Measurements from ENCODE around the gene DNAJB2. TPM values are rescaled to one million over a fixed set of nuclear protein-coding genes. Genes with fewer than 3 reads are reported as not detected.
A peak's percentile ranks its signal among the peaks of the same experiment; 100 is the strongest.

The DNAJB2 gene
- total and polyA plus RNA-seq, 2 experiments from 2014 or later: 19.4 to 47.4 TPM

DNA sequence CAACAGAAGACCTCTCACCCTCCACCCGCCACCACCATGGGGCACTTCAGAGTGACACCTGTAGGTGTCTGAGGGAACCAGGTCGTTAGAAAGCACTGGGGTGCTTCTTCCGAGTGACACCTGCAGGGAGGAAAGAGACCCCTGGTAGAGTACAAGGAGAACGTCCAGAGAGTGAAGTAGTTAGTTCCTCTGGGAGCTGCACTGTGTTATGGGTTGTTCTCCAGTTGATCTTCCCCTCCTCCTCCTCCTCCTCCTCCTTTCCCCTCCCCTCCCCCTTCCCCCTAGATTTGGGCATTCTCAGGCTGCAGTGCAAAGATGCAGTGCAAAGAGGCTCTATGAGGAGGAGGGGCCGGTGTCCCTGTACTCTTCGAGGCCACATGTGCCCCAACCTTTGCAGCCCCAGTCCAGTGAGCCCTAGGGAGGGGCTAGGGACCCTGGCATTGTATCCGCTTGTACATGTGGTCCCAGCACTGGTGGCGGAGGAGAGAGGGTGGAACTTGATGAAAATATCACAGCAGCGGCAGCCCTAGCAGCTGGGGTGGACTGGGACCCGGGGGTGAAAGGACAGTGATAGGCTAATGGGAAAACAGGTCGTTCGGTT is 850 bp downstream of the DNAJB2 start:
- TF ChIP-seq EZH2 (IDR thresholded peaks at IDR 0.05; ENCODE audit: borderline replicate concordance) (no peak), EZH2phosphoT487 (IDR thresholded peaks at IDR 0.05; ENCODE audit: low read depth, severe bottlenecking, unreplicated experiment) (no peak), CTCF (IDR thresholded peaks at IDR 0.05; ENCODE audit: poor library complexity) (no peak)
- Histone ChIP-seq H3K9me2 (replicated peaks; ENCODE audit: insufficient read depth) (no peaks in the 10 kb centered on the region), H3K27me3 (no peaks in the 10 kb centered on the region), H3K27ac (peak overlapping the region; percentile 95), H3K9me3 (ENCODE audit: low read depth) (no peaks in the 10 kb centered on the region), H3K4me3 (peak overlapping the region; percentile 32), H4K20me1 (ENCODE audit: insufficient read depth, poor library complexity, severe bottlenecking) (no peaks in the 10 kb centered on the region), H3K4me1 (ENCODE audit: insufficient read depth) (peaks cover 14% of the 10 kb centered on the region), H3K36me3 (replicated peaks; ENCODE audit: insufficient read depth, low read depth) (no peaks in the 10 kb centered on the region), H3K4me2 (peak overlapping the region; percentile 79), H3K79me2 (peaks cover 4% of the 10 kb centered on the region), H2AFZ (no peak overlapping the region)
- no peak for DNase-seq (ENCODE audit: low spot score)
- WGBS (ENCODE audit: low lambda C conversion rate, missing lambda C conversion rate): 55% methylated on average over 12 of the region's 12 CpGs

DNA sequence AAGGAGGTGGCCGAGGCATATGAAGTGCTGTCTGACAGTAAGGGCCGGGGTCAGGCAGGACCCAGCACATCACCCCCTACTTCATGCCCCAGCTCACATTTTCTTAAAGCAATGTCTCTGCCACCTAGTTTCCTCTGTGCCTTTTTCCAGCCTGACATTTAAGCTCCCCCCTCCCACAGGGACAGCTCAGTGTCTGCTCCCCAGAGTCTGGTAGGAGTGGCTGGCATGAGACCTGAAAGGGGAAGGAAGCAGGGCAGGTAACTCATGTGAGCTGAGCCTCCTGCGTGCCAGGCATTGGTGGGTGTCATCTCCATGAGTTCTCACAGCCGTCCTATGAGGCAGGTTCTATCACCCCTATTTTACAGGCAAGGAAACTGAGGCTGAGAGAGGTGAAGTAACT is 1.5 kb downstream of the DNAJB2 start:
- WGBS (ENCODE audit: low lambda C conversion rate, missing lambda C conversion rate): 99% methylated on average over 4 of the region's 4 CpGs
- Histone ChIP-seq H3K27ac (no peak overlapping the region), H3K27me3 (no peaks in the 10 kb centered on the region)

DNA sequence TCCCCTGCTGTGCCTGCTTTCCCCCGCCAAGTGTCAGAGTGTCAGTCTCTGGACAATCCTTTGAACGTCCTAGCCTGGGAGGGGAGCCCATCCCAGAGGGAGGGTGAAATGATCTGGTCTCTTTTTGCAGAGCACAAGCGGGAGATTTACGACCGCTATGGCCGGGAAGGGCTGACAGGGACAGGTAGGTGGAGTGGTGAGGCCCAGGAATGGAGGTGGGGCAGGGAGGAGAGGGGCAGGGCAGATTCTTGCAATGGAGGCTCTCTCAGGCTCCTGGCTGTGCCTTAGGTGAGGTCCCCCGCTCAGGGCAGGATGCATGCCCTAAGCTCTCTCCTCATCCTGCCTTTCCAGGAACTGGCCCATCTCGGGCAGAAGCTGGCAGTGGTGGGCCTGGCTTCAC is 2.4 kb downstream of the DNAJB2 start:
- Histone ChIP-seq H3K9me3 (ENCODE audit: low read depth) (no peaks in the 10 kb centered on the region), H3K9me2 (replicated peaks; ENCODE audit: insufficient read depth) (no peaks in the 10 kb centered on the region), H3K4me1 (ENCODE audit: insufficient read depth) (peaks cover 14% of the 10 kb centered on the region), H2AFZ (no peak overlapping the region), H3K79me2 (peaks cover 4% of the 10 kb centered on the region), H3K36me3 (replicated peaks; ENCODE audit: insufficient read depth, low read depth) (no peaks in the 10 kb centered on the region), H4K20me1 (ENCODE audit: insufficient read depth, poor library complexity, severe bottlenecking) (no peaks in the 10 kb centered on the region), H3K27me3 (no peaks in the 10 kb centered on the region), H3K4me3 (no peak overlapping the region), H3K4me2 (no peak overlapping the region), H3K27ac (peak overlapping the region; percentile 3)
- DNase-seq (ENCODE audit: low spot score): no peak
- WGBS (ENCODE audit: low lambda C conversion rate, missing lambda C conversion rate): 74% methylated on average over 8 of the region's 8 CpGs
- TF ChIP-seq EZH2 (IDR thresholded peaks at IDR 0.05; ENCODE audit: borderline replicate concordance): no peak

More for the DNA sequence above, 1.5 kb downstream of the DNAJB2 start:
- Histone ChIP-seq H3K36me3 (replicated peaks; ENCODE audit: insufficient read depth, low read depth) (no peaks in the 10 kb centered on the region), H3K9me2 (replicated peaks; ENCODE audit: insufficient read depth) (no peaks in the 10 kb centered on the region), H3K79me2 (peaks cover 4% of the 10 kb centered on the region), H3K4me3 (no peak overlapping the region), H4K20me1 (ENCODE audit: insufficient read depth, poor library complexity, severe bottlenecking) (no peaks in the 10 kb centered on the region), H3K4me1 (ENCODE audit: insufficient read depth) (peaks cover 14% of the 10 kb centered on the region), H3K9me3 (ENCODE audit: low read depth) (no peaks in the 10 kb centered on the region), H2AFZ (no peak overlapping the region), H3K4me2 (peak overlapping the region; percentile 79)
- DNase-seq (ENCODE audit: low spot score): no peak
- no peak for TF ChIP-seq EZH2 (IDR thresholded peaks at IDR 0.05; ENCODE audit: borderline replicate concordance)
- no peak for TF ChIP-seq EZH2phosphoT487 (IDR thresholded peaks at IDR 0.05; ENCODE audit: low read depth, severe bottlenecking, unreplicated experiment)
- TF ChIP-seq CTCF (IDR thresholded peaks at IDR 0.05; ENCODE audit: poor library complexity): no peak

DNA sequence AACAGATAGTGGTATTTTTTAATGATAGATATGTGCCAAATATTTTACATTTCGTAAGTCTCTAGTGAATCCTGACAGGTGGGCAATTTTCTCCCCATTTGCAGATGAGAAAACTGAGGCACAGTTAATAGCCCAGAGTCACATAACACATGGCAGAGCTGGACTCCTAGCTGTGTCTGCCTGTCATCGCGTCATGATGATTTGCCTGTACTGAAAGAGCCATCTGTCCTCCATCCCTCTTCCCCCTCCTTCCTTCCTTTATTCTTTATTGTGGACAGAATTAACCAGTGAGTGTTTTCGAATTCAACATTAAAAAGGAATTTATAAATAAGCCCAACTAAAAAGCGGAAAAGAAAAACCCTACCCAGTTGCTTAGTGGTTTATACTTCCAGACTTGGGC is 3.2 kb downstream of the DNAJB2 start:
- no peak for DNase-seq (ENCODE audit: low spot score)
- Histone ChIP-seq H3K27ac (no peak overlapping the region), H3K27me3 (no peaks in the 10 kb centered on the region), H3K4me2 (no peak overlapping the region), H3K4me3 (no peak overlapping the region), H3K4me1 (ENCODE audit: insufficient read depth) (peaks cover 14% of the 10 kb centered on the region), H2AFZ (no peak overlapping the region), H3K79me2 (peaks cover 4% of the 10 kb centered on the region), H3K9me2 (replicated peaks; ENCODE audit: insufficient read depth) (no peaks in the 10 kb centered on the region), H4K20me1 (ENCODE audit: insufficient read depth, poor library complexity, severe bottlenecking) (no peaks in the 10 kb centered on the region), H3K36me3 (replicated peaks; ENCODE audit: insufficient read depth, low read depth) (no peaks in the 10 kb centered on the region), H3K9me3 (ENCODE audit: low read depth) (no peaks in the 10 kb centered on the region)
- no peak for TF ChIP-seq EZH2 (IDR thresholded peaks at IDR 0.05; ENCODE audit: borderline replicate concordance)
- no peak for TF ChIP-seq CTCF (IDR thresholded peaks at IDR 0.05; ENCODE audit: poor library complexity)
- TF ChIP-seq EZH2phosphoT487 (IDR thresholded peaks at IDR 0.05; ENCODE audit: low read depth, severe bottlenecking, unreplicated experiment): no peak
- WGBS (ENCODE audit: low lambda C conversion rate, missing lambda C conversion rate): 95% methylated on average over 5 of the region's 5 CpGs

All from hepatocyte (in vitro differentiated cells).